ENCODE measurements around the gene COBL.

COBL gene

GRCh38 chr7:51300762-51301674, 15.6 kb downstream of the COBL start:
- Histone ChIP-seq H2AFZ (no peak overlapping the region), H3K4me3 (ENCODE audit: low read depth, low read length) (no peak overlapping the region), H3K36me3 (ENCODE audit: control insufficient read depth, insufficient read depth, low read length) (no peaks in the 10 kb centered on the region), H3K79me2 (peaks cover 71% of the 10 kb centered on the region), H3K4me2 (ENCODE audit: low read length) (no peak overlapping the region), H3K27me3 (ENCODE audit: control insufficient read depth, insufficient read depth, low read length) (no peaks in the 10 kb centered on the region), H3K9me3 (ENCODE audit: control insufficient read depth, low read length) (no peaks in the 10 kb centered on the region), H3K9ac (no peak overlapping the region), H3K4me1 (no peaks in the 10 kb centered on the region), H3K27ac (no peak overlapping the region)
- TF ChIP-seq CTCF (IDR thresholded peaks at IDR 0.05) = no peak

GRCh38 chr7:51299391-51300133, 17.0 kb downstream of the COBL start:
- Histone ChIP-seq H3K27ac (no peak overlapping the region), H3K36me3 (ENCODE audit: control insufficient read depth, insufficient read depth, low read length) (no peaks in the 10 kb centered on the region)
- no peak for TF ChIP-seq CTCF (IDR thresholded peaks at IDR 0.05)

DNA sequence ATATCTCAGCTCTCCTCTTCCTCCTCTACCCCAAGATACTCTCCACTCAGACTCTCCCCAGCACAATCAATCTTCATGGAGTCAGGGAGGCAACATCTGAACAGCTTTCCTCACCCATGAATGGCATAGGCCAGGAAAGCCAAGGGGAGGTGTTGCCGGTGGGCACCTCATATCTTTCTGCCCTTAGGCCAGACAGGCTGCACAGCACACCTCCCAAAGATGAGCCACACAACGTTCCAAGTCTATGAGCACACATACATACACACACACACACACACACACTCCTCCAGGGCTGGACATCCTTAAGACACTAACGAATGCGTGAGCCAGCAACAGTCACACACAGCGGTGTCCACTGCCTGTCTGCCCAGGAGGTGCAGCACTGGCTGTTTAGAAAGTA, 17.7 kb downstream of the COBL start:
- H3K4me2 ChIP-seq (ENCODE audit: low read length) = no peak overlapping the region
- H3K4me1 ChIP-seq = no peaks in the 10 kb centered on the region
- no peaks in the 10 kb centered on the region for H3K36me3 ChIP-seq (ENCODE audit: control insufficient read depth, insufficient read depth, low read length)
- no peak for TF ChIP-seq CTCF (IDR thresholded peaks at IDR 0.05)
- H3K9ac ChIP-seq = no peak overlapping the region
- H3K27ac ChIP-seq = no peak overlapping the region
- no peaks in the 10 kb centered on the region for H3K27me3 ChIP-seq (ENCODE audit: control insufficient read depth, insufficient read depth, low read length)
- peaks cover 58% of the 10 kb centered on the region for H3K79me2 ChIP-seq
- H3K9me3 ChIP-seq (ENCODE audit: control insufficient read depth, low read length) = no peaks in the 10 kb centered on the region
- H2AFZ ChIP-seq = no peak overlapping the region
- H3K4me3 ChIP-seq (ENCODE audit: low read depth, low read length) = no peak overlapping the region

More at GRCh38 chr7:51299391-51300133, 17.0 kb downstream of the COBL start:
- H3K4me1 ChIP-seq = no peaks in the 10 kb centered on the region
- H3K4me2 ChIP-seq (ENCODE audit: low read length) = no peak overlapping the region
- no peaks in the 10 kb centered on the region for H3K27me3 ChIP-seq (ENCODE audit: control insufficient read depth, insufficient read depth, low read length)
- no peak overlapping the region for H3K9ac ChIP-seq
- no peak overlapping the region for H3K4me3 ChIP-seq (ENCODE audit: low read depth, low read length)
- H3K9me3 ChIP-seq (ENCODE audit: control insufficient read depth, low read length) = no peaks in the 10 kb centered on the region
- no peak overlapping the region for H2AFZ ChIP-seq
- H3K79me2 ChIP-seq = peaks cover 63% of the 10 kb centered on the region

GRCh38 chr7:51297986-51298385, 18.6 kb downstream of the COBL start:
- no peaks in the 10 kb centered on the region for H3K36me3 ChIP-seq (ENCODE audit: control insufficient read depth, insufficient read depth, low read length)
- H3K79me2 ChIP-seq = peaks cover 59% of the 10 kb centered on the region
- no peak overlapping the region for H3K4me2 ChIP-seq (ENCODE audit: low read length)
- TF ChIP-seq CTCF (IDR thresholded peaks at IDR 0.05) = no peak
- H3K4me1 ChIP-seq = no peaks in the 10 kb centered on the region
- H3K9me3 ChIP-seq (ENCODE audit: control insufficient read depth, low read length) = no peaks in the 10 kb centered on the region
- H3K9ac ChIP-seq = no peak overlapping the region
- no peak overlapping the region for H3K4me3 ChIP-seq (ENCODE audit: low read depth, low read length)
- no peak overlapping the region for H3K27ac ChIP-seq
- H3K27me3 ChIP-seq (ENCODE audit: control insufficient read depth, insufficient read depth, low read length) = no peaks in the 10 kb centered on the region
- H2AFZ ChIP-seq = no peak overlapping the region
